PC-9 (cell line): ENCODE measurements around the gene ANKRD33B. TPM values are rescaled to one million over a fixed set of nuclear protein-coding genes. Genes with fewer than 3 reads are reported as not detected.
"Not testable (repeated sequence)": the region's sequence is repeated elsewhere in the genome, so short reads cannot be mapped to it uniquely, and the experiment has no call there.

Experiments
- BruUV-seq: library from RNA; stranded (reverse); fragments of 400-500 nt; replicated peaks from 2 replicates; lab custom pipeline; 2021; lab: Mats Ljungman, UMichigan
- CTCF ChIA-PET: fragments of 300-600 bp; sonication (Branson Sonifier 250); formaldehyde crosslinking; loops from one replicate; lab custom pipeline; 2022; ENCODE audit warnings: antibody characterized with exemption; lab: Charles Lee
- POLR2A ChIA-PET: fragments of 300-600 bp; sonication (Branson Sonifier 250); formaldehyde crosslinking; loops from one replicate; lab custom pipeline; 2022; ENCODE audit warnings: antibody characterized with exemption; ENCODE audit not compliant: unreplicated experiment; lab: Charles Lee
- DNase-seq, 2 experiments: peaks; one replicate each; pipeline versions ENCODE4 v3.0.0 to v3.0.0-alpha.2; 2015 to 2022; ENCODE audit warnings: mixed read lengths in 1 of 2
- H2AFZ ChIP-seq: fragments of 200-600 bp; sonication (generic); 2 replicates; pipeline ENCODE4 v1.8.1; 2017; ENCODE audit warnings: antibody characterized with exemption
- H3F3A ChIP-seq: fragments of 200-600 bp; sonication (generic); 2 replicates; pipeline ENCODE4 v1.8.1; 2017; ENCODE audit warnings: antibody characterized with exemption, mild to moderate bottlenecking, low read depth; ENCODE audit not compliant: insufficient read depth
- H3K27ac ChIP-seq: fragments of 200-600 bp; sonication (generic); 2 replicates; pipeline ENCODE4 v1.6.1; 2016; ENCODE audit warnings: mixed run types
- H3K27me3 ChIP-seq: fragments of 200-600 bp; sonication (generic); 2 replicates; pipeline ENCODE4 v1.6.1; 2016; ENCODE audit warnings: low read depth, mixed run types; ENCODE audit not compliant: insufficient read depth
- H3K36me3 ChIP-seq: fragments of 200-600 bp; sonication (generic); 2 replicates; pipeline ENCODE4 v1.6.1; 2016; ENCODE audit warnings: low read depth, mixed run types
- H3K4me1 ChIP-seq: fragments of 200-600 bp; sonication (generic); replicated peaks from 2 replicates; pipeline ENCODE4 v1.6.1; 2016; ENCODE audit warnings: mixed run types; ENCODE audit not compliant: insufficient read depth
- H3K4me2 ChIP-seq: fragments of 200-600 bp; sonication (generic); 2 replicates; pipeline ENCODE4 v1.6.1; 2017; ENCODE audit warnings: mixed run types
- H3K4me3 ChIP-seq: fragments of 200-600 bp; sonication (generic); 2 replicates; pipeline ENCODE4 v1.6.1; 2016; ENCODE audit warnings: mixed run types
- H3K79me2 ChIP-seq: fragments of 200-600 bp; sonication (generic); 2 replicates; pipeline ENCODE4 v1.6.1; 2017; ENCODE audit warnings: low read depth, mixed run types
- H3K9me2 ChIP-seq: fragments of 200-600 bp; sonication (generic); 2 replicates; pipeline ENCODE4 v1.8.1; 2017; ENCODE audit warnings: mild to moderate bottlenecking; ENCODE audit not compliant: insufficient read depth
- H3K9me3 ChIP-seq: fragments of 200-600 bp; sonication (generic); 2 replicates; pipeline ENCODE4 v1.8.1; 2016; ENCODE audit warnings: low read depth; ENCODE audit not compliant: insufficient read depth
- H4K20me1 ChIP-seq: fragments of 200-600 bp; sonication (generic); 2 replicates; pipeline ENCODE4 v1.8.1; 2017; ENCODE audit not compliant: insufficient read depth
- CTCF ChIP-seq: fragments of 200-600 bp; sonication (generic); conservative IDR thresholded peaks from 2 replicates; pipeline ENCODE4 v1.6.1; 2017; ENCODE audit warnings: mixed run types, antibody characterized with exemption, mild to moderate bottlenecking, moderate library complexity
- EZH2 ChIP-seq: fragments of 200-600 bp; sonication (generic); IDR thresholded peaks from 2 replicates; pipeline ENCODE4 v1.8.0; 2017; ENCODE audit warnings: antibody characterized with exemption, low read depth
- intact Hi-C: fragments of 100-400 bp; cut with micrococcal nuclease; formaldehyde crosslinking; loops from one replicate; pipeline ENCODE4 v1.10.0; 2022; ENCODE audit not compliant: unreplicated experiment
- total RNA-seq: library from RNA; stranded (reverse); gene quantifications from 2 replicates; pipeline ENCODE4 v1.2.3, GENCODE V29; 2021

ANKRD33B gene
- total RNA-seq, 1 experiment from 2014 or later: 32.1 TPM

- intact Hi-C loops: no loop called here
- no peak overlapping the region for H3K27ac ChIP-seq
- H3K27me3 ChIP-seq: no peaks in the 10 kb centered on the region
- H3K9me2 ChIP-seq: no peaks in the 10 kb centered on the region
- no peaks in the 10 kb centered on the region for H3K36me3 ChIP-seq
- DNase-seq: no peak
- POLR2A ChIA-PET: no interaction called here
- H3K4me2 ChIP-seq: no peak overlapping the region
- H3F3A ChIP-seq: peaks cover 4% of the 10 kb centered on the region; the same call in 1 of the 2 replicates
- H3K79me2 ChIP-seq: peaks cover 13% of the 10 kb centered on the region
- H3K9me3 ChIP-seq: no peaks in the 10 kb centered on the region
- H3K4me1 ChIP-seq: 0 out of 2 replicates have a peak, but pooled peaks cover 7% of the 10 kb centered on the region
- H3K4me3 ChIP-seq: no peak overlapping the region
- no TSS peak for BruUV-seq
- TF ChIP-seq EZH2 (no peak), CTCF (no peak)
- H2AFZ ChIP-seq: no peak overlapping the region
- no peaks in the 10 kb centered on the region for H4K20me1 ChIP-seq
- CTCF ChIA-PET: no interaction called here
Observed at GRCh38 chr5:10572451-10572850, 8.6 kb downstream of the ANKRD33B start.

- Histone ChIP-seq H3K36me3 (no peaks in the 10 kb centered on the region), H3K27me3 (no peaks in the 10 kb centered on the region), H3K9me2 (no peaks in the 10 kb centered on the region), H3K79me2 (peaks cover 5% of the 10 kb centered on the region), H3K4me2 (no peak overlapping the region), H4K20me1 (no peaks in the 10 kb centered on the region), H3K4me1 (no peaks in the 10 kb centered on the region), H3K9me3 (no peaks in the 10 kb centered on the region), H3K27ac (no peak overlapping the region), H3K4me3 (no peak overlapping the region), H3F3A (no peaks in the 10 kb centered on the region; the same call in 1 of the 2 replicates), H2AFZ (no peak overlapping the region)
- CTCF ChIA-PET: no interaction called here
- BruUV-seq: no TSS peak
- POLR2A ChIA-PET: no interaction called here
- intact Hi-C loops: no loop called here
- no peak for TF ChIP-seq CTCF
- no peak for TF ChIP-seq EZH2
- DNase-seq: no peak
Observed at GRCh38 chr5:10573487-10574145, 9.7 kb downstream of the ANKRD33B start.

- H3K79me2 ChIP-seq, H3K9me3 ChIP-seq, H3K4me3 ChIP-seq, intact Hi-C loops, H3K27ac ChIP-seq, H3F3A ChIP-seq, BruUV-seq, H3K27me3 ChIP-seq, H3K9me2 ChIP-seq, DNase-seq, H3K4me1 ChIP-seq, H4K20me1 ChIP-seq, H3K36me3 ChIP-seq, H3K4me2 ChIP-seq, H2AFZ ChIP-seq: not testable (repeated sequence)
- ChIA-PET CTCF (interaction anchor here (0.7 kb wide), 1 partner anchor 26 kb away, joined by 8 read pairs; no protein-coding TSS in a partner anchor), POLR2A (interaction anchor here (0.6 kb wide), 1 partner anchor 443 kb away, joined by 5 read pairs; no protein-coding TSS in a partner anchor)
Observed at GRCh38 chr5:10574879-10575278, 11.0 kb downstream of the ANKRD33B start.
